ENCODE measurements around the gene C1QA.

- TF ChIP-seq CTCF (IDR thresholded peaks at IDR 0.05) (peak; percentile 84), EZH2phosphoT487 (IDR thresholded peaks at IDR 0.05; ENCODE audit: borderline replicate concordance, low read depth) (no peak), USF1 (IDR thresholded peaks at IDR 0.05; ENCODE audit: borderline replicate concordance, low read depth) (no peak), FOXM1 (IDR thresholded peaks at IDR 0.05; ENCODE audit: low read depth) (no peak), POLR2AphosphoS5 (IDR thresholded peaks at IDR 0.05; ENCODE audit: low read depth, low read length) (no peak), RAD21 (IDR thresholded peaks at IDR 0.05; ENCODE audit: low read length) (peak; percentile 94), TAF1 (IDR thresholded peaks at IDR 0.05; ENCODE audit: borderline replicate concordance, low read depth, low read length) (no peak), RCOR1 (IDR thresholded peaks at IDR 0.05; ENCODE audit: low read length) (0 out of 2 replicates have a peak, but pooled peaks have one; percentile 19), RXRA (IDR thresholded peaks at IDR 0.05; ENCODE audit: borderline replicate concordance, low read depth) (no peak), SMC3 (IDR thresholded peaks at IDR 0.05; ENCODE audit: low read depth, low read length) (peak; percentile 97), SIN3A (IDR thresholded peaks at IDR 0.05; ENCODE audit: borderline replicate concordance, low read depth, low read length) (no peak), CHD2 (IDR thresholded peaks at IDR 0.05; ENCODE audit: low read length, partially characterized antibody) (no peak), USF2 (IDR thresholded peaks at IDR 0.05; ENCODE audit: borderline replicate concordance, low read depth, low read length) (no peak), EP300 (IDR thresholded peaks at IDR 0.05; ENCODE audit: borderline replicate concordance in 1 of 2, low read depth in 1 of 2, low read length in 1 of 2) (no peak)
Observed at GRCh38 chr1:22641906-22642636, 5.6 kb downstream of the C1QA start.
